Measurements from ENCODE around the gene NRN1.

Gene NRN1

DNA sequence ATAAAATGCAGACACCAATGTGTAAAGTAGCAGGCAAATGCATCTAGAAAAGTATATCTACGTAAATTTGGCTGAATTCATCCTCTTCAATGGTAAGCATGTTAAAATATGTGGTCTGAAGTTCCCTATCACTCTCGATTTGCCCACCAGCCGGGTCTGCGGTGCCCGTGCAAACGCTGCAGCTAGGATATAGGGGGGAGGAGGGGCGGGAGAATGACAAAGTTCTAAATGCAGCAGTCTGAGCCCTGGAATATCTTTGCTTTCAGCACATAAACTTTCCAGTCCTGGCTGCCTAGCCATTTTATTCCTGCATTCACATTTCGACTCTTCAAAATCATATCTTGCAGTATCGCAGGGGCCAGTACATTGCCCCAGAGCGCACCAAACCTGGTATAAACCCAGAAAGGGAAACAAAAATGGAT lies 708 bp downstream of the NRN1 start:
- H3K4me1 Mint-ChIP-seq (ENCODE audit: low read depth), result peaks cover 29% of the 10 kb centered on the region
- DNase-seq (ENCODE audit: low spot score), result no peak
- H3K27ac Mint-ChIP-seq, result peak overlapping the region; percentile 81
- H3K27me3 Mint-ChIP-seq (ENCODE audit: low read depth), result peaks cover 84% of the 10 kb centered on the region
- peaks cover 13% of the 10 kb centered on the region for H3K9me3 Mint-ChIP-seq
- peak overlapping the region; percentile 85 for H3K4me3 Mint-ChIP-seq
- H3K36me3 Mint-ChIP-seq (ENCODE audit: low read depth), result peaks cover 11% of the 10 kb centered on the region

DNA sequence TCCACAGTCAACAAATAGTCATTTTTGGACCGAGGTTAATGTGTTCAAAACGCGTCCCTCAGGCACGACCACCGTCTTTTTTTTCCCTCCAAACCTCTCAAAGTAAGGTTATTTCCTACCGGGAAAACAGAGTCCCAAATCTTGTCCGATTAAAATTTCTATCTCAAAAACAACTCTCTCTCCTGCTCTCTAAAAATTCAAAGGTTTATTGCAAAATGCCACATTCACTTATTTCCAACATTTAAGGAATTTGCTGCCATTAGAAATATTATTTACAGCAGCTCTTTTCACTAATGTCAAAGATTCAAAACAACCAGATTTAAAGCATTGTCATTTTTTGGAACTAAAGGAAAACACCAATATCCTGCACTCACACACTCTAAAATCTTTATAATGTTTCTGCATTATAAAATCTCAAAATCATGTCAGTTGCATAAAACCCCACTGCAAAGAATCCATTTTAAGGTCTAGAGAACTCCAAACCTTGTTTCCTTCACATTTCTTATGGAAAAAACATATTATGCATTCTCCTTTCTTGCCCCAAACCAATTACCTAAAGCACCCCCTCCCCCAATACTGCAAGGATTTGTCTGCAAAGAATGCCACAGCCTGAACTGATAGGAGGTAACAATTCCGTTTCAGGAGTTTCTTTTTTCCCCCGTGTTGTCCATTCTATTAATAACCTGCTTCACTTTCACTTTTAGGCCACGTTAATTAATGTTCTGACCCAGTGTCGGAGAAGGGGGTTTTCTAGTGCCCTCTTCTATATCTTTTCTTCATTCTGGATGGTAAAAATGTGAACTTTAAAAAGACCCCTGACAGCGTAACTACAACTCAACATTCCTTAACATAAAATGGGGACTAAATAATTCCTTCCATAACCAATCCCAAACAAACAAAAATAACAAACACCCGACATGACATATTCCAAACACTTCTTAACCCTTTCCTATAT lies 1.4 kb downstream of the NRN1 start:
- DNase-seq (ENCODE audit: low spot score), result no peak

DNA sequence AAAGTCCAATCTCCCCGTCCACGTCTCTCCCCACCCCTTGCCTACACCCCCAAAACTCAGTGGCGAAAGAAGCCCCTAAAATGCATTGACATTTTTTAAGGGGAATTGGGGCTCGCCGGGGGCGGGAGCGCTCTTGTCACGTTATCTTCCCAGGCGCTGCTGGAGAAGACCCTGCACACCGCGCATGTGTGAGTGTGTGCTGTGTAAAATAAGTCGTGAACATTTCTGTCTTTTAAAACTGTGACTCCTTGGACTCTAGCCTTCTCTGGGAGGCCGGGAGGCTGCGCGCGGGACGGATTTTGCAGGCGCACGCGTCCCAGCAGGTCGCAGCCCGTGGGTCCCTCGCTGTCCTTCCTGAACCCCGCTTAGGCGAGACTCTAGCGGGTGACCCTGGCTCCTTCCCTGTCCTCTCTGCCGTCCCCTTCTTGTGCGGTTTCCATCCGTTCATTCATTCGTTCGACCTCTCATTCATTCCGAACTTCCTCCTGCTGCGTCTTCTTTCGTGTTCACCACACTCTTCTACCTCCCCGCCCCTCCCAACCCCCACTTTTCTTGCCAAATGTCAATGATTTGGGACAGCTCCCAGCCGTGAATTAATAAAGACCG lies 2.2 kb downstream of the NRN1 start:
- Mint-ChIP-seq H3K4me3 (peak overlapping the region; percentile 85), H3K27ac (peak overlapping the region; percentile 84), H3K27me3 (ENCODE audit: low read depth) (peaks cover 89% of the 10 kb centered on the region), H3K9me3 (peaks cover 23% of the 10 kb centered on the region), H3K4me1 (ENCODE audit: low read depth) (peaks cover 34% of the 10 kb centered on the region), H3K36me3 (ENCODE audit: low read depth) (peaks cover 16% of the 10 kb centered on the region)
- no peak for DNase-seq (ENCODE audit: low spot score)

More for the DNA sequence above, 1.4 kb downstream of the NRN1 start:
- peaks cover 29% of the 10 kb centered on the region for H3K4me1 Mint-ChIP-seq (ENCODE audit: low read depth)
- H3K4me3 Mint-ChIP-seq, result peak overlapping the region; percentile 85
- peak overlapping the region; percentile 84 for H3K27ac Mint-ChIP-seq
- H3K9me3 Mint-ChIP-seq, result peaks cover 15% of the 10 kb centered on the region
- peaks cover 87% of the 10 kb centered on the region for H3K27me3 Mint-ChIP-seq (ENCODE audit: low read depth)
- peaks cover 13% of the 10 kb centered on the region for H3K36me3 Mint-ChIP-seq (ENCODE audit: low read depth)

DNA sequence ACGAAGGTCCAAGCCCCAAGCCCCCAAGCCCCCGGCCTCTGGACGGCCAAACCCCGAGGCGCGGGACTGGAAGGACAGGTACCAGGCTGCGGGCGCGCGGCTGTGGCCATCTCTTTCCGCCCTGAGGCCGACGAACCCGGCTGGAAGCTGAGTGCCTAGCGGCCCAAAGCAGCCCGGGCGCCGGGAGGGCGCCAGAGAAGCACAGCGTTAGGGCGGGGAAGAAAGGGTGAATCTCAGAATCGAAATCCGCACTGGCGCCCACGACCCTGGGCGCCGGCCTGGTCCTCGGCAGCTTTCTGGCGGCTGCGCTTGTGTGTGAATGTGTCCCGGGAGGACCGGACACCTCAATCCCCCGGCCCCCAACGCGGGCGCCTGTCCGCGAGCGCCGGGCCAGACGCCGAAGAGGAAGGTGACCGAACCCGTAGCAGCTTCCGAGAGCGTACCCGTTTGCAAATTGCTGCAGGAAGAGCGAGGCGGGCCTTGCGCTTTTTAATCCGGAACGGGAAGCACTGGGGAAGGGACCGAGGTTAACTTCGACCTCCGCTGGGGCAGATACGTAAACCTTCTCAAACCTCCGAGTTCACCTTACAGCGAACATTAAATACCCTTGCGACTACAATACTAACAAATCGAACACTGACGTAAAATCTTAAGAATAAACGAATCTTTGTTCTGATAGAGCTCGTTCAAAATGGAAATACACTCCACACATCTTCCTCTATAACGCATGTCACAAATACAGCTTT lies 2.9 kb downstream of the NRN1 start:
- Mint-ChIP-seq H3K27ac (peak overlapping the region; percentile 84), H3K36me3 (ENCODE audit: low read depth) (peaks cover 16% of the 10 kb centered on the region), H3K4me1 (ENCODE audit: low read depth) (peaks cover 35% of the 10 kb centered on the region), H3K9me3 (peaks cover 24% of the 10 kb centered on the region), H3K27me3 (ENCODE audit: low read depth) (peaks cover 90% of the 10 kb centered on the region), H3K4me3 (peak overlapping the region; percentile 85)
- no peak for DNase-seq (ENCODE audit: low spot score)

DNA sequence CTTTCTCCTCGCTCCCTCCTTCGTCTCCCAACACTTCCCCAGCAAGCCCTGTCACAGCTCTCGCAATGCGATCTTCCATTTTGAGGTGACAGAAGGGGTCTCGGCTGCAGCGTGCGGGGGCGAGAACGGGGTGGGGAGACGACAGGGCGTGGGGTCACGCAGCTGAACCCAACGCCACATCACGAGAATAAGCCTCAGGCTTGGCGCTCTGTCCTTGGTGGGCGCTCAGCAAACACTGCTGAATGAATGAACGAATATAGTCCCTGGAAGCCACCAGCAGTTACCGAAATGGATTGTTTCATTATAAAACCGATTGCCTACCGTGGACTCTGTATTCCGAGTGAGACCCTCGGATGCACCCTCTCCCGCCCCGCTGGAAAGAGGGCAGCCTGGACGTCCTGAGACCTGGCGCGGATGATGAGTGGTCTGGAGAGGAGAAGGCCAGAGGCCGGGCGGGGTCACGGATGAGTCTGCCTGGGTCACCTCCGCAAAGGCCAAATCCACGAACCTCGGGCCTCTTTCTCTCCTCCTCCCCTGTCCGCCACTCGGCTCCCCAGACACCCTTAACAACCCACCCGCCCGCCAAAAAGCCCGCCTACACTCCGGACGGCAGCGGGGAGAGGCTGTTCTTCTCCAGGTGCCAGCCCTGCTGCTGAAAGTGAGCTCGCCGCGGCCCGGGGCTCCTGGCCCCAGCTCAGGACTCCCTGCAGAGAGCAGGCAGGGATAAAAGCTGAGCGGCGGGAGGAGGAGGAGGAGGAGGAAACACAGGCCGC lies 3.7 kb downstream of the NRN1 start:
- Mint-ChIP-seq H3K4me3 (peak overlapping the region; percentile 54), H3K4me1 (ENCODE audit: low read depth) (peaks cover 36% of the 10 kb centered on the region), H3K27ac (peak overlapping the region; percentile 65), H3K36me3 (ENCODE audit: low read depth) (peaks cover 18% of the 10 kb centered on the region), H3K9me3 (peaks cover 24% of the 10 kb centered on the region), H3K27me3 (ENCODE audit: low read depth) (peaks cover 94% of the 10 kb centered on the region)
- DNase-seq (ENCODE audit: low spot score), result no peak

GRCh38 chr6:6002005-6002847 lies 4.5 kb downstream of the NRN1 start:
- H3K4me1 Mint-ChIP-seq (ENCODE audit: low read depth), result peaks cover 40% of the 10 kb centered on the region
- peak overlapping the region; percentile 65 for H3K27ac Mint-ChIP-seq
- H3K36me3 Mint-ChIP-seq (ENCODE audit: low read depth), result peaks cover 18% of the 10 kb centered on the region
- no peak for DNase-seq (ENCODE audit: low spot score)
- peaks cover 24% of the 10 kb centered on the region for H3K9me3 Mint-ChIP-seq
- H3K27me3 Mint-ChIP-seq (ENCODE audit: low read depth), result peaks cover 93% of the 10 kb centered on the region
- peak overlapping the region; percentile 54 for H3K4me3 Mint-ChIP-seq

DNA sequence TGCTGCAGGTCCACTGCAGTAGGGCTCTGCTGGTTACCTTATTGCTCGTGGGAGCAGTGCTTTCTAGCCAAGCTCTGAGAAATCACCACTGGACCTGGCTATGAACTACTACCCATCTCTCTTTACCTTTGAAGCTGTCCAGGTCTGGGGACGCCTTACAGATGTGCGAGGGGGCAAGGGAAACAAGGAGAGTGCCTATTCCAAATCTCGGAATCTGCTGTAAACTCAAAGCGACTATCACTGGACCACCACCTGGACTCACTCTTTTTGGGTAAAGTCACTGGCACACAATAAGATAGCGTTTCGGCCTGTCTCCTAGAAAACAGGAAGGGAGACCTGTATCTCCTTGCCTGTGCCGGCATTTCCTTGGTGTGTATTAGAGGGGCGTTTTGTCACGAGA lies 5.3 kb downstream of the NRN1 start:
- H3K4me3 Mint-ChIP-seq, result peak overlapping the region; percentile 1
- peaks cover 18% of the 10 kb centered on the region for H3K36me3 Mint-ChIP-seq (ENCODE audit: low read depth)
- H3K27ac Mint-ChIP-seq, result peak overlapping the region; percentile 19
- peaks cover 93% of the 10 kb centered on the region for H3K27me3 Mint-ChIP-seq (ENCODE audit: low read depth)
- peaks cover 39% of the 10 kb centered on the region for H3K4me1 Mint-ChIP-seq (ENCODE audit: low read depth)
- DNase-seq (ENCODE audit: low spot score), result no peak
- peaks cover 24% of the 10 kb centered on the region for H3K9me3 Mint-ChIP-seq

DNA sequence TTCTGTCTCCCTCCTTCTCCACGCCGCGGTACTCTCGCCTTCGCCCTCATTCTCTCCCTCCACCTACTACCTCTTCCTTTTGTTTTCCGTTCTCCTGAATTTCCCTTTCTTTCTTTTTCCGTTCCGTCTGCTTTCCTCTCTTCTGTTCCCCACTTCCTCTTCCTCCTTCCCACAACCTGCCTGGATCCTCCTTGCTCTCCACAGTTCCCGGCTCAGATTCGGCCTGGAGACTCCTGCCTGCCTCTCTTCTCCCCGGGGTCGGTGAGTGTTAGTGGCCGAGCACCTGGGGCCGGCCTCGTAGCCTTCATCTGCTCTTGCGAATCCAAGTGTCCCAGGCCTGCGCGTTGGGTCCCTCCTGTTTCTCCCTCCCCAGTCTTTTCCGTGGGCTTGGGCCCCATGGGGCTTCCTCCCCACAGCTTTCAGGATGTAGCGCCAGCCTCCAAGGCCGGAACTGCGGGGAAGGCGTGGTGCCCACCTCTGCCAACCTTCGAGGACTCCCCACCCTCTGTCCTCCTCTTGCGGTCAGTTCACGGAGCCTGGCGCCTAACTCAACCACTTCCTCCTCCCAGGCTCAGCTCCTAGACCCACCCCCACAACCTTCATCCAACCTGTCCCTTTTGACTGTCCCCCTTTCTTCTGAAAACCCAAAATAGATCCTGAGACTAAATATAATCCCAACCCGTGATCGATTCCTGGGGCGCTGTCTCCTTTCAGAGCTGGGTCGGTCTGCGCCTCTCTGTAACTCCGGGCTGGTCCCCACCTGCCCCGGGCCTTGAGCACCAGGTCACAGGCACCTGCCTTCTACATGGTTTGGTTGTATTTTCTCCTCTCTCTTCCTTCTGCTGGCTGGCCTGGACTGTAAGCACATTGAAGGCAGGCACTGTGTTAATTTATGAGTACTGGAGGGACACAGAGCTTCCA lies 6.8 kb downstream of the NRN1 start:
- Mint-ChIP-seq H3K9me3 (peaks cover 21% of the 10 kb centered on the region), H3K4me1 (ENCODE audit: low read depth) (peaks cover 45% of the 10 kb centered on the region), H3K27ac (peak overlapping the region; percentile 52), H3K36me3 (ENCODE audit: low read depth) (peaks cover 17% of the 10 kb centered on the region), H3K27me3 (ENCODE audit: low read depth) (peaks cover 93% of the 10 kb centered on the region), H3K4me3 (peak overlapping the region; percentile 36)
- DNase-seq (ENCODE audit: low spot score), result no peak

- Mint-ChIP-seq H3K36me3 (ENCODE audit: low read depth) (peaks cover 13% of the 10 kb centered on the region), H3K4me1 (ENCODE audit: low read depth) (peaks cover 40% of the 10 kb centered on the region), H3K9me3 (peaks cover 13% of the 10 kb centered on the region), H3K4me3 (peak overlapping the region; percentile 19), H3K27ac (peak overlapping the region; percentile 68), H3K27me3 (ENCODE audit: low read depth) (peaks cover 93% of the 10 kb centered on the region)
- no peak for DNase-seq (ENCODE audit: low spot score)
Observed at GRCh38 chr6:5998711-5999687, 7.7 kb downstream of the NRN1 start.

DNA sequence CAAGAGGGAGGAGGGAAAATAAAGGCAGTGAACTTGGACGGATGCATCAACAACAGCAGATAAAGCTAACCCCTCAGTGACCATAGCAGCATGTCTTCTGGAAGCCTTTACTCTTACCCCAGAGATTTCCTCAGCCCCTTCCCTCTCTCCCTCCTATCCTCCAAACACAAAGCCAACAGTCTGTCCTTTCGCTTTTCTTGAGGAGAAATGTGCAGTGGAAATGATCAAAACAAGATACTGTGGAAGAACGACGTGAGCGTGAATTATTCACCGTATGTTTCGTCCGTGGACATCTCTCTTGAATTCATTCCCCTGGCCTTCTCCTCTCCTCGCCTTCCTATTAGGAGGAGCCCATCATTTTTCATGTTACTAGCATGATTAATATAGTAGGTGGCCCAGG lies 8.5 kb downstream of the NRN1 start:
- Mint-ChIP-seq H3K4me1 (ENCODE audit: low read depth) (peaks cover 38% of the 10 kb centered on the region), H3K4me3 (peak overlapping the region; percentile 63), H3K27ac (no peak overlapping the region), H3K27me3 (ENCODE audit: low read depth) (peaks cover 93% of the 10 kb centered on the region), H3K36me3 (ENCODE audit: low read depth) (peaks cover 13% of the 10 kb centered on the region), H3K9me3 (peaks cover 11% of the 10 kb centered on the region)
- DNase-seq (ENCODE audit: low spot score), result no peak

GRCh38 chr6:5997420-5997987 lies 9.2 kb downstream of the NRN1 start:
- peak overlapping the region; percentile 80 for H3K4me3 Mint-ChIP-seq
- H3K9me3 Mint-ChIP-seq, result peaks cover 11% of the 10 kb centered on the region
- DNase-seq (ENCODE audit: low spot score), result no peak
- peaks cover 13% of the 10 kb centered on the region for H3K36me3 Mint-ChIP-seq (ENCODE audit: low read depth)
- H3K27ac Mint-ChIP-seq, result peak overlapping the region; percentile 26
- H3K4me1 Mint-ChIP-seq (ENCODE audit: low read depth), result peaks cover 35% of the 10 kb centered on the region
- peaks cover 93% of the 10 kb centered on the region for H3K27me3 Mint-ChIP-seq (ENCODE audit: low read depth)
